GM12878 (cell line): ENCODE results near the gene STK39. TPM values are rescaled to one million over a fixed set of nuclear protein-coding genes. Genes with fewer than 3 reads are reported as not detected.

Source experiments
- ATAC-seq: fragments of 200-7000 bp; cut with Tn5 transposase; 3 replicates; pipeline ENCODE4 v1.9.1; 2020; ENCODE audit warnings: mild to moderate bottlenecking, moderate library complexity
- BruUV-seq: library from RNA; stranded (reverse); fragments of 400-500 nt; replicated peaks from 2 replicates; lab custom pipeline; 2021; lab: Mats Ljungman, UMichigan
- CTCF ChIA-PET: fragments of 300-600 bp; sonication (Branson Sonifier 250); formaldehyde crosslinking; extraction: SDS; loops from one replicate; lab custom pipeline; 2021; ENCODE audit warnings: inconsistent platforms; lab: Yijun Ruan, JAX
- POLR2A ChIA-PET: fragments of 350-600 bp; formaldehyde crosslinking; extraction: SDS; loops from one replicate; lab custom pipeline; 2021; ENCODE audit warnings: inconsistent platforms; lab: Charles Lee
- RAD21 ChIA-PET: fragments of 300-600 bp; sonication (Branson Sonifier 250); formaldehyde crosslinking; loops from one replicate; lab custom pipeline; 2023; ENCODE audit warnings: antibody characterized with exemption; ENCODE audit not compliant: unreplicated experiment; lab: Charles Lee
- SMC1A ChIA-PET: fragments of 300-600 bp; sonication (Branson Sonifier 250); formaldehyde crosslinking; loops from one replicate; lab custom pipeline; 2023; ENCODE audit not compliant: unreplicated experiment, uncharacterized antibody; lab: Charles Lee
- DNase-seq: peaks from one replicate; pipeline ENCODE4 v3.0.0-alpha.2; 2011; ENCODE audit warnings: low read depth, low spot score
- FAIRE-seq: peaks from 3 replicates; lab custom pipeline; 2011; peaks lifted over from hg19 to GRCh38; lab: Jason Lieb, UNC
- H2AFZ ChIP-seq: 2 replicates; pipeline ENCODE4 v1.6.0; 2011; ENCODE audit warnings: low read depth, low read length, control low read depth; ENCODE audit not compliant: control insufficient read depth
- H3K27ac ChIP-seq: 2 replicates; pipeline ENCODE4 v1.5.1; 2011; ENCODE audit warnings: control low read depth; ENCODE audit not compliant: control insufficient read depth, insufficient read depth
- H3K27me3 ChIP-seq, 2 experiments: replicated peaks in 1 of 2; 2 replicates each; pipeline versions ENCODE4 v1.6.0 to v1.6.1; 2011; ENCODE audit warnings: low read length in 1 of 2; ENCODE audit not compliant: control insufficient read depth in 2 of 2, insufficient read depth in 2 of 2
- H3K36me3 ChIP-seq, 2 experiments: 2 replicates each; pipeline ENCODE4 v1.5.1; 2011; ENCODE audit warnings: low read length in 1 of 2; ENCODE audit not compliant: control insufficient read depth in 2 of 2, insufficient read depth in 2 of 2
- H3K4me1 ChIP-seq: 2 replicates; pipeline ENCODE4 v1.6.1; 2011; ENCODE audit warnings: mild to moderate bottlenecking, low read length, moderate library complexity, mixed read lengths; ENCODE audit not compliant: control insufficient read depth, insufficient read depth
- H3K4me2 ChIP-seq: 2 replicates; pipeline ENCODE4 v1.6.0; 2011; ENCODE audit warnings: control low read depth; ENCODE audit not compliant: control insufficient read depth, insufficient read depth
- H3K4me3 ChIP-seq: fragments of 200-600 bp; sonication (generic); 2 replicates; pipeline ENCODE4 v1.5.1; 2016
- H3K79me2 ChIP-seq: 2 replicates; pipeline ENCODE4 v1.6.0; 2011; ENCODE audit warnings: low read length; ENCODE audit not compliant: control insufficient read depth, insufficient read depth
- H3K9ac ChIP-seq: 2 replicates; pipeline ENCODE4 v1.8.0; 2011; ENCODE audit warnings: low read length, control low read depth, mixed read lengths; ENCODE audit not compliant: control insufficient read depth, insufficient read depth
- H3K9me3 ChIP-seq: replicated peaks from 3 replicates; pipeline ENCODE4 v1.5.1; 2011; ENCODE audit warnings: mild to moderate bottlenecking, low read length; ENCODE audit not compliant: control insufficient read depth, insufficient read depth
- H4K20me1 ChIP-seq: 2 replicates; pipeline ENCODE4 v1.6.0; 2011; ENCODE audit not compliant: control insufficient read depth, insufficient read depth
- BCL3 ChIP-seq: IDR thresholded peaks from 2 replicates; pipeline ENCODE4 v1.6.1; 2011; ENCODE audit warnings: borderline replicate concordance, low read depth, mild to moderate bottlenecking, moderate library complexity, low read length; ENCODE audit not compliant: insufficient read depth, poor library complexity, severe bottlenecking
- DPF2 ChIP-seq: fragments of 450-650 bp; IDR thresholded peaks from 2 replicates; pipeline ENCODE4 v1.6.1; 2017; ENCODE audit warnings: mild to moderate bottlenecking
- E2F4 ChIP-seq: IDR thresholded peaks from 2 replicates; pipeline ENCODE4 v1.6.1; 2012; ENCODE audit warnings: low read depth, low read length, improper control_type of control experiment
- PAX8 ChIP-seq: fragments of 450-650 bp; IDR thresholded peaks from 2 replicates; pipeline ENCODE4 v1.6.1; 2017; ENCODE audit warnings: mild to moderate bottlenecking, moderate library complexity
- POU2F2 ChIP-seq: IDR thresholded peaks from 3 replicates; pipeline ENCODE4 v1.6.1; 2011; ENCODE audit warnings: low read depth, mild to moderate bottlenecking, low read length, borderline replicate concordance
- REST ChIP-seq: IDR thresholded peaks from 2 replicates; pipeline ENCODE4 v1.6.1; 2012; ENCODE audit warnings: mild to moderate bottlenecking, low read depth, low read length
- RUNX3 ChIP-seq: IDR thresholded peaks from 2 replicates; pipeline ENCODE4 v1.6.1; 2012; ENCODE audit warnings: low read length, inconsistent platforms
- SIN3A ChIP-seq: IDR thresholded peaks from 2 replicates; pipeline ENCODE4 v1.6.1; 2012; ENCODE audit warnings: low read depth, low read length, improper control_type of control experiment
- SUPT20H ChIP-seq: IDR thresholded peaks from 2 replicates; pipeline ENCODE4 v1.6.1; 2011; ENCODE audit warnings: low read depth, mild to moderate bottlenecking, low read length, moderate library complexity, borderline replicate concordance; ENCODE audit not compliant: control insufficient read depth
- TAF1 ChIP-seq: IDR thresholded peaks from 2 replicates; pipeline ENCODE4 v1.6.1; 2011; ENCODE audit warnings: mild to moderate bottlenecking, low read depth, low read length, borderline replicate concordance
- ZNF592 ChIP-seq: fragments of 450-650 bp; IDR thresholded peaks from 2 replicates; pipeline ENCODE4 v1.6.1; 2017; ENCODE audit warnings: mild to moderate bottlenecking, moderate library complexity
- ZZZ3 ChIP-seq: IDR thresholded peaks from 2 replicates; pipeline ENCODE4 v1.6.1; 2011; ENCODE audit warnings: low read depth; ENCODE audit not compliant: control insufficient read depth, insufficient read length
- WGBS: methylation state at CpG from one replicate; pipeline ENCODE4 v1.1.6; 2016; ENCODE audit warnings: low lambda C conversion rate; ENCODE audit not compliant: insufficient replicate concordance, insufficient coverage; ENCODE audit errors: missing lambda C conversion rate; 5-methylcytosine and 5-hydroxymethylcytosine counted together
- in situ Hi-C: fragments of 300-500 bp; cut with MboI; formaldehyde crosslinking; loops from 9 replicates; pipeline ENCODE4 v1.14.3; 2018; ENCODE audit warnings: mixed read lengths
- intact Hi-C: fragments of 100-400 bp; cut with micrococcal nuclease; formaldehyde crosslinking; loops from one replicate; pipeline ENCODE4 v1.14.2; 2022; ENCODE audit not compliant: unreplicated experiment
- polyA plus RNA-seq, 11 experiments: library from polyadenylated mRNA; depleted of rRNA in 4 of 11; unstranded in 6 of 11; stranded (reverse) in 5 of 11; fragments of >200 nt; fragmentation: Nextera tagmentation in 4 of 11; fragmentation: Illumina TruSeq in 1 of 11; extraction: Ambion mirVana in 4 of 11; extraction: Trizol in 1 of 11; gene quantifications; 1 replicate in 1 of 11; 2 replicates in 10 of 11; pipeline versions ENCODE4 v1.2.1 to v1.2.3, GENCODE V29; 2011 to 2016; ENCODE audit warnings: inconsistent platforms in 2 of 11, missing spikeins in 2 of 11, low read depth in 1 of 11
- total RNA-seq, 4 experiments: library from RNA; depleted of rRNA in 3 of 4; stranded (reverse); fragments of >200 nt in 3 of 4; fragmentation: Illumina TruSeq in 1 of 4; extraction: Trizol in 1 of 4; gene quantifications; 2 replicates each; pipeline versions ENCODE4 v1.2.1 to v1.2.3, GENCODE V29; 2013 to 2021

Gene STK39
- total and polyA plus RNA-seq, 10 of the 15 experiments (the other 5 are each of a cell fraction or from before 2014, with no cell fraction given) = 0.03 to 0.21 (median 0.07) TPM; not detected in 5

GRCh38 chr2:167960089-167960747, 287.2 kb downstream of the STK39 start:
- H3K36me3 ChIP-seq = no peaks in the 10 kb centered on the region
- CTCF ChIA-PET = interaction anchor here (0.6 to 1.3 kb wide), 2 partner anchors 160 to 777 kb away, joined by 3 read pairs; no protein-coding TSS in a partner anchor
- no peak overlapping the region for H3K9ac ChIP-seq
- no peak overlapping the region for H3K4me2 ChIP-seq
- no peaks in the 10 kb centered on the region for H4K20me1 ChIP-seq
- in situ Hi-C loops = no loop called here
- DNase-seq (no peak), FAIRE-seq (no peak), ATAC-seq (no peak)
- no peak overlapping the region for H3K4me3 ChIP-seq
- WGBS = 25% methylated on average over 9 of the region's 9 CpGs
- RAD21 ChIA-PET = no interaction called here
- BruUV-seq = no TSS peak
- no peaks in the 10 kb centered on the region for H3K9me3 ChIP-seq
- H3K4me1 ChIP-seq = no peaks in the 10 kb centered on the region
- H2AFZ ChIP-seq = no peak overlapping the region
- TF ChIP-seq RUNX3 (no peak), TAF1 (no peak), PAX8 (no peak), POU2F2 (no peak), DPF2 (no peak), REST (no peak), BCL3 (no peak), E2F4 (no peak), ZZZ3 (no peak), SUPT20H (no peak), SIN3A (no peak), ZNF592 (no peak)
- intact Hi-C loops = no loop called here
- no peak overlapping the region for H3K27ac ChIP-seq
- POLR2A ChIA-PET = no interaction called here
- SMC1A ChIA-PET = no interaction called here
- no peaks in the 10 kb centered on the region for H3K79me2 ChIP-seq
- H3K27me3 ChIP-seq = no peaks in the 10 kb centered on the region; a peak in 2 of 4 replicates
